A549 treated with DMSO at 1 μM for 4 hours (cell line): ENCODE measurements around the gene NFKBIL1. TPM values are rescaled to one million over a fixed set of nuclear protein-coding genes. Genes with fewer than 3 reads are reported as not detected.

Experiments used
- total RNA-seq: library from RNA; stranded (reverse); fragments of 200-300 nt; extraction: Qiagen RNA extraction; gene quantifications from 5 replicates; pipeline ENCODE4 v1.2.3, GENCODE V29; 2022; ENCODE audit warnings: low read depth

NFKBIL1 gene, protein sequence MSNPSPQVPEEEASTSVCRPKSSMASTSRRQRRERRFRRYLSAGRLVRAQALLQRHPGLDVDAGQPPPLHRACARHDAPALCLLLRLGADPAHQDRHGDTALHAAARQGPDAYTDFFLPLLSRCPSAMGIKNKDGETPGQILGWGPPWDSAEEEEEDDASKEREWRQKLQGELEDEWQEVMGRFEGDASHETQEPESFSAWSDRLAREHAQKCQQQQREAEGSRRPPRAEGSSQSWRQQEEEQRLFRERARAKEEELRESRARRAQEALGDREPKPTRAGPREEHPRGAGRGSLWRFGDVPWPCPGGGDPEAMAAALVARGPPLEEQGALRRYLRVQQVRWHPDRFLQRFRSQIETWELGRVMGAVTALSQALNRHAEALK
- 9.6 to 12.9 TPM (median 11.4 TPM) in 5 replicates for total RNA-seq

GRCh38 chr6:31546958-31547726 lies at the start of gene NFKBIL1:
Gene NFKBIL1, plus strand, starts transcription at chr6:31547608. Its CDS starts 87 bp downstream, at chr6:31547695.

DNA sequence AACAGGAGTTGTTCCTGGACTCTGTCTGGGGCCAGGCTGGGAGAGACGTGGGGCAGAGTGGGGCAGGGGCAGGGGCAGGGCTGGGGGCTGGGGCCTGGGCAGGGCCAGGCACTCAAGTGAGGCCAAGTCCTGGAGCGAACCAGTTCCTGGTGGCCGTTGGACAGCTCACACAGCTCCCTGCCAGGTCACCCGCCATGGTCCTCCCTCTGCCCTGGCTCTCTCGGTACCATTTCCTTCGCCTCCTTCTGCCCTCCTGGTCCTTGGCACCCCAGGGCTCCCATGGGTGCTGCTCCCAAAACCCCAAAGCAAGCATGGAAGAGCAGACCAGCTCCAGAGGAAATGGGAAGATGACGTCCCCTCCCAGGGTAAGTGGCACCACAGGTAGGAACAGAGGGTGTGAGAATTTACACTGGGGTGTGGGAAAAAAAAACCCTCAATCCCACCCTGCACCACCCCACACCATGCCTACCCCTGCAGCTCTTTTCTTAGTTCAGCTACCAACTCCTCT lies 18.5 kb upstream of the NFKBIL1 start, which contains the start of gene MCCD1:
TSS of gene MCCD1 (plus strand) at position 142 of the 508 bp plus-strand sequence. CDS start at position 195, 53 bp downstream.

GRCh38 chr6:31541658-31542521 lies 5.5 kb upstream of the NFKBIL1 start, which contains the start of gene DDX39B:
Gene DDX39B, minus strand, starts transcription at chr6:31542003. Its CDS starts 1,471 bp downstream, at chr6:31540532.

DNA sequence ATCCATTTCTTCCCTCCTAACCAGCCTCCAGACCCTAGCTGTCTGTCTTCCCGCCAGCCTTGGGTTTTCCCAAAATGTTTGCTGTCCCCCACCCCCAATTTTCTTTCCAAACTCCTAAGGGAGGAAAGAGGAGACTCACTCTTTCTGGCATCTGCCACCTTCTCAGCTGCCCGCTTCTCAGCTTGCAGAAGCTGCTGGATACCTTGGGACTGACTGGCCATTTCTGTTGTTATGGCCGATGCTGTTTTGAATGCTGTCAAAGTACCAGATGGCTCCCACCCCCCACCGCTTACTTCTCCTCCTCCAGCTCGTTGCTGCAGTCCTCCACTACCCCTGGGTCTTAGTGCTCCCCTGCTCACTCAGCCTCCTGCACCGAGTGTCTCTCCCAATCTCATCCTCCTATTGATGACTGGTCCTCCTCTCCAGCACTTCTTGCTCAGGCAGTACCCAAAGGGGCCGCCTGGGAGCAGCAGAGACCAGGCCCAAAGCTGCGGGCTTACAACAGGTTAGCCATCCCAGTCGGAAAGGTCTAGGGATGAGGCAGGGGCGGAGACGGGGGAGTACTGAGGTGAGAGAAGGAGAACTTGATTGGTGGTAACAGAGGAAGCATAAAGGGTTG lies 960 bp upstream of the NFKBIL1 start, which contains the start of gene ATP6V1G2:
TSS of gene ATP6V1G2 (minus strand) at position 270 of the 619 bp plus-strand sequence. CDS start at position 221, 49 bp downstream.

GRCh38 chr6:31572041-31572911 lies 24.9 kb downstream of the NFKBIL1 start, which contains the start of gene LTA:
Gene LTA, plus strand, starts transcription at chr6:31572289. Its CDS starts 454 bp downstream, at chr6:31572743.

DNA sequence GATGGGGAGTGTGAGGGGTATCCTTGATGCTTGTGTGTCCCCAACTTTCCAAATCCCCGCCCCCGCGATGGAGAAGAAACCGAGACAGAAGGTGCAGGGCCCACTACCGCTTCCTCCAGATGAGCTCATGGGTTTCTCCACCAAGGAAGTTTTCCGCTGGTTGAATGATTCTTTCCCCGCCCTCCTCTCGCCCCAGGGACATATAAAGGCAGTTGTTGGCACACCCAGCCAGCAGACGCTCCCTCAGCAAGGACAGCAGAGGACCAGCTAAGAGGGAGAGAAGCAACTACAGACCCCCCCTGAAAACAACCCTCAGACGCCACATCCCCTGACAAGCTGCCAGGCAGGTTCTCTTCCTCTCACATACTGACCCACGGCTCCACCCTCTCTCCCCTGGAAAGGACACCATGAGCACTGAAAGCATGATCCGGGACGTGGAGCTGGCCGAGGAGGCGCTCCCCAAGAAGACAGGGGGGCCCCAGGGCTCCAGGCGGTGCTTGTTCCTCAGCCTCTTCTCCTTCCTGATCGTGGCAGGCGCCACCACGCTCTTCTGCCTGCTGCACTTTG lies 28.0 kb downstream of the NFKBIL1 start, which contains the start of gene TNF:
TSS of gene TNF (plus strand) at position 231 of the 567 bp plus-strand sequence. CDS start at position 408, 177 bp downstream.

GRCh38 chr6:31582230-31582643 lies 34.8 kb downstream of the NFKBIL1 start, which contains the start of gene LTB:
Gene LTB, minus strand, starts transcription at chr6:31582424. Its CDS starts 7 bp downstream, at chr6:31582417.

DNA sequence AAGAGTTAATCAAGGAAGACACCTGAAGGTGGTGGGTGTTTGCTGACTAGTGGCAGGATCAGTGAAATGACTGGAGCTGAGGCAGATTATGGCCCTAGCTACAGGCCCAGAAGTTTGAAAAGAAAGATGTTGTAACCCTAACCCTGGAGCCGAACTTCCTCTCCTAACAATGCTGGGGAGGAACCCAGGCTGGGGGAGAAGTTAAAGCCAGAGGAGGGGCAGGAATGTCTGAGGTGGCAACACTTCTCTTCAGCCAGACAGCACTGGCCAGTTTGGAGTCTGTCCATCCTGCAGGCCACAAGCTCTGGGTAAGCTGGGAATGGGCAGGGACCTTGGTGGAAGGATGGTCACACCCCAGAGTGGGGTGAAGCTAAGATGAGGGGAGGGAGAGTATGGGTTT lies 38.6 kb downstream of the NFKBIL1 start, which contains the start of gene LST1:
TSS of gene LST1 (plus strand) at position 270 of the 400 bp plus-strand sequence. CDS start 1,023 bp downstream, outside the sequence.

Other genes with a start within 250 kb of the NFKBIL1 start
- 22.4 to 31.2 TPM (median 26.4 TPM) in 5 replicates for gene HLA-B, start 190.4 kb upstream of the NFKBIL1 start, total RNA-seq
- gene MICA, start 144.0 kb upstream of the NFKBIL1 start, total RNA-seq, result 26.7 to 28.7 TPM (median 27.5 TPM) in 5 replicates
- gene MICB, start 49.5 kb upstream of the NFKBIL1 start, total RNA-seq, result 7.6 to 9.0 TPM (median 8.6 TPM) in 5 replicates
- not detected in 5 replicates for gene MCCD1, start 18.6 kb upstream of the NFKBIL1 start, total RNA-seq
- gene DDX39B, start 5.6 kb upstream of the NFKBIL1 start, total RNA-seq, result 352 to 407 TPM (median 386 TPM) in 5 replicates
- gene ATP6V1G2, start 1.0 kb upstream of the NFKBIL1 start, total RNA-seq, result 0.40 to 0.77 TPM (median 0.64 TPM) in 5 replicates
- gene LTA, start 24.7 kb downstream of the NFKBIL1 start, total RNA-seq, result 0.11 to 0.12 TPM in 2 of 5 replicates, not detected in the others
- gene TNF, start 28.0 kb downstream of the NFKBIL1 start, total RNA-seq, result 0.10 to 0.22 TPM (median 0.11 TPM) in 3 of 5 replicates, not detected in the others
- gene LTB, start 34.8 kb downstream of the NFKBIL1 start, total RNA-seq, result 0.29 to 0.50 TPM (median 0.49 TPM) in 5 replicates
- gene LST1, start 38.7 kb downstream of the NFKBIL1 start, total RNA-seq, result 0.20 to 0.26 TPM in 2 of 5 replicates, not detected in the others
- not detected in 5 replicates for gene NCR3, start 45.4 kb downstream of the NFKBIL1 start, total RNA-seq
- not detected in 5 replicates for gene AIF1, start 67.6 kb downstream of the NFKBIL1 start, total RNA-seq
- 68.9 to 101 TPM (median 86.8 TPM) in 5 replicates for gene PRRC2A, start 73.1 kb downstream of the NFKBIL1 start, total RNA-seq
- 119 to 155 TPM (median 144 TPM) in 5 replicates for gene BAG6, start 105.1 kb downstream of the NFKBIL1 start, total RNA-seq
- gene APOM, start 108.3 kb downstream of the NFKBIL1 start, total RNA-seq, result 2.8 to 3.8 TPM (median 3.2 TPM) in 5 replicates
- 10.9 to 13.1 TPM (median 12.1 TPM) in 5 replicates for gene C6orf47, start 113.2 kb downstream of the NFKBIL1 start, total RNA-seq
- 10.7 to 15.4 TPM (median 12.2 TPM) in 5 replicates for gene GPANK1, start 117.4 kb downstream of the NFKBIL1 start, total RNA-seq
- gene CSNK2B, start 118.5 kb downstream of the NFKBIL1 start, total RNA-seq, result 165 to 176 TPM (median 167 TPM) in 5 replicates
- 3.6 to 5.8 TPM (median 5.1 TPM) in 5 replicates for gene LY6G5B, start 122.4 kb downstream of the NFKBIL1 start, total RNA-seq
- gene LY6G5C, start 133.5 kb downstream of the NFKBIL1 start, total RNA-seq, result 0.95 to 2.0 TPM (median 1.3 TPM) in 5 replicates
- 16.1 to 20.1 TPM (median 17.9 TPM) in 5 replicates for gene ABHD16A, start 155.7 kb downstream of the NFKBIL1 start, total RNA-seq
- not detected in 5 replicates for gene LY6G6F, start 159.3 kb downstream of the NFKBIL1 start, total RNA-seq
- not detected in 5 replicates for gene LY6G6D, start 167.7 kb downstream of the NFKBIL1 start, total RNA-seq
- 0.12 to 0.20 TPM in 2 of 5 replicates, not detected in the others for gene LY6G6C, start 174.1 kb downstream of the NFKBIL1 start, total RNA-seq
- gene MPIG6B, start 175.8 kb downstream of the NFKBIL1 start, total RNA-seq, result not detected in 5 replicates
- 27.0 to 30.0 TPM (median 27.6 TPM) in 5 replicates for gene DDAH2, start 181.7 kb downstream of the NFKBIL1 start, total RNA-seq
- 490 to 521 TPM (median 507 TPM) in 5 replicates for gene CLIC1, start 188.9 kb downstream of the NFKBIL1 start, total RNA-seq
- 10.7 to 16.8 TPM (median 15.8 TPM) in 5 replicates for gene MSH5, start 192.4 kb downstream of the NFKBIL1 start, total RNA-seq
- 3.0 to 5.0 TPM (median 3.3 TPM) in 5 replicates for gene SAPCD1, start 215.0 kb downstream of the NFKBIL1 start, total RNA-seq
- 1.4 to 2.0 TPM (median 1.8 TPM) in 5 replicates for gene VWA7, start 229.7 kb downstream of the NFKBIL1 start, total RNA-seq
- gene VARS1, start 248.1 kb downstream of the NFKBIL1 start, total RNA-seq, result 52.7 to 64.9 TPM (median 59.0 TPM) in 5 replicates